ENCODE data around the gene MYL12A.
A peak's percentile ranks its signal among the peaks of the same experiment; 100 is the strongest.

Gene MYL12A

GRCh38 chr18:3235846-3236245, 11.8 kb upstream of the MYL12A start:
- ChIA-PET POLR2A (no interaction called here), CTCF (no interaction called here)
- DNase-seq (ENCODE audit: extremely low spot score) = no peak
- TF ChIP-seq NFRKB (IDR thresholded peaks at IDR 0.05) = no peak

DNA sequence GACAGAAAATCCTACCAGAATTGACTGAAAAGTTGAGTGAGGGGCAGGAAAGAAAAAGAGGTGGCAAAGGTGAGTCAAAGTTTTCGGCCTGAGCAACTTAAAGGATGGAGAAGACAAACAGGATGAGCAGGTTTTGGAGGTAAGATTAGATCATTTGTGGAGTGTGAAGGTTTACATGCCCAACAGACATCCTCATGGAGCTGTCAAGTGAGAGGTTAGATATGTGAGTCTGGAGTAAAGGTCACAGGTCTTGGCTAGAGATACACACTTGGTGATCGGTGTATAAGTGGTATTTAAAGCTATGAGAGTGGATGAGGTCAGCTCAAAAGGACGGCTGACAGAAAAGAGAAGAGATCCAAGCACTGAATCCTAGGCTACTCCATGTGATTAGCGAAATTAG, 11.1 kb upstream of the MYL12A start:
- DNase-seq (ENCODE audit: extremely low spot score) = no peak
- ChIA-PET CTCF (no interaction called here), POLR2A (no interaction called here)
- TF ChIP-seq CTBP1 (IDR thresholded peaks at IDR 0.05; ENCODE audit: borderline replicate concordance) (no peak), HDGF (IDR thresholded peaks at IDR 0.05; ENCODE audit: borderline replicate concordance) (no peak), ELF4 (IDR thresholded peaks at IDR 0.05) (no peak), BHLHE40 (IDR thresholded peaks at IDR 0.05; ENCODE audit: borderline replicate concordance) (no peak), L3MBTL2 (conservative IDR thresholded peaks at IDR 0.05) (no peak), ARNT (IDR thresholded peaks at IDR 0.05) (no peak), SUZ12 (IDR thresholded peaks at IDR 0.05) (no peak), FOXM1 (IDR thresholded peaks at IDR 0.05; ENCODE audit: borderline replicate concordance) (no peak), ZNF384 (IDR thresholded peaks at IDR 0.05) (no peak), NFRKB (IDR thresholded peaks at IDR 0.05) (no peak)

DNA sequence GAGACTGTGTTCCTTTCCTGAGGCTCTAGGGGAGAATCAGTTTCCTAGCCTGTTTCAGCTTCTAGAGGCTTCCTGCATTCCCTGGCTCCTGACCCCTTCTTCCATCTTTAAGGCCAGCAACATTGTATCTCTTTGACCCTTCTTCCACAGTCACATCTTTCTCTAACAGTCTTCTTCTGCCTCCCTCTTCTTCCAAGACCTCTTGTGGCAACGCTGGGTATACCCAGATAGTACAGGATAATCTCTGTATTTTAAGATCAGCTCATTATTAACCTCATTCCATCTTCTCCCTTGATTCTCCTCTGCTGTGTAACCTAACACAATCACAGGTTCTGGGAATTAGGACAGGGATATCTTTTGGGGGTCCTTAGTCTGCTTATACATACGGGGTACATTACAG, 8.9 kb upstream of the MYL12A start:
- POLR2A ChIA-PET = no interaction called here
- DNase-seq (ENCODE audit: extremely low spot score) = no peak
- CTCF ChIA-PET = interaction anchor here (0.6 kb wide), 1 partner anchor 652 kb away, joined by 3 read pairs; no protein-coding TSS in a partner anchor
- TF ChIP-seq LEF1 (IDR thresholded peaks at IDR 0.05; ENCODE audit: borderline replicate concordance) = no peak
- TF ChIP-seq SUZ12 (IDR thresholded peaks at IDR 0.05) = no peak
- no peak for TF ChIP-seq ELF4 (IDR thresholded peaks at IDR 0.05)
- no peak for TF ChIP-seq ZNF384 (IDR thresholded peaks at IDR 0.05)
- TF ChIP-seq, protein P1, sequence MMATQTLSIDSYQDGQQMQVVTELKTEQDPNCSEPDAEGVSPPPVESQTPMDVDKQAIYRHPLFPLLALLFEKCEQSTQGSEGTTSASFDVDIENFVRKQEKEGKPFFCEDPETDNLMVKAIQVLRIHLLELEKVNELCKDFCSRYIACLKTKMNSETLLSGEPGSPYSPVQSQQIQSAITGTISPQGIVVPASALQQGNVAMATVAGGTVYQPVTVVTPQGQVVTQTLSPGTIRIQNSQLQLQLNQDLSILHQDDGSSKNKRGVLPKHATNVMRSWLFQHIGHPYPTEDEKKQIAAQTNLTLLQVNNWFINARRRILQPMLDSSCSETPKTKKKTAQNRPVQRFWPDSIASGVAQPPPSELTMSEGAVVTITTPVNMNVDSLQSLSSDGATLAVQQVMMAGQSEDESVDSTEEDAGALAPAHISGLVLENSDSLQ (IDR thresholded peaks at IDR 0.05) = no peak
- TF ChIP-seq BHLHE40 (IDR thresholded peaks at IDR 0.05; ENCODE audit: borderline replicate concordance) = no peak
- TF ChIP-seq L3MBTL2 (conservative IDR thresholded peaks at IDR 0.05) = no peak
- TF ChIP-seq FOXK2 (IDR thresholded peaks at IDR 0.05) = no peak
- no peak for TF ChIP-seq ARNT (IDR thresholded peaks at IDR 0.05)
- no peak for TF ChIP-seq CTBP1 (IDR thresholded peaks at IDR 0.05; ENCODE audit: borderline replicate concordance)
- TF ChIP-seq HDGF (IDR thresholded peaks at IDR 0.05; ENCODE audit: borderline replicate concordance) = no peak
- no peak for TF ChIP-seq FOXA1 (IDR thresholded peaks at IDR 0.05)
- no peak for TF ChIP-seq TARDBP (IDR thresholded peaks at IDR 0.05)
- TF ChIP-seq FOXM1 (IDR thresholded peaks at IDR 0.05; ENCODE audit: borderline replicate concordance) = no peak
- no peak for TF ChIP-seq NFRKB (IDR thresholded peaks at IDR 0.05)
- no peak for TF ChIP-seq SP1 (IDR thresholded peaks at IDR 0.05)

- CTCF ChIA-PET = interaction anchor here (1.0 kb wide), 1 partner anchor 182 kb away, joined by 3 read pairs; no protein-coding TSS in a partner anchor
- POLR2A ChIA-PET = no interaction called here
- TF ChIP-seq HDGF (IDR thresholded peaks at IDR 0.05; ENCODE audit: borderline replicate concordance) = no peak
- no peak for TF ChIP-seq TARDBP (IDR thresholded peaks at IDR 0.05)
- TF ChIP-seq BHLHE40 (IDR thresholded peaks at IDR 0.05; ENCODE audit: borderline replicate concordance) = no peak
- TF ChIP-seq, protein P1 (IDR thresholded peaks at IDR 0.05) = no peak
- no peak for TF ChIP-seq SP1 (IDR thresholded peaks at IDR 0.05)
- TF ChIP-seq ARNT (IDR thresholded peaks at IDR 0.05) = no peak
- no peak for TF ChIP-seq FOXA1 (IDR thresholded peaks at IDR 0.05)
- no peak for TF ChIP-seq ELF4 (IDR thresholded peaks at IDR 0.05)
- no peak for TF ChIP-seq NFRKB (IDR thresholded peaks at IDR 0.05)
- TF ChIP-seq FOXK2 (IDR thresholded peaks at IDR 0.05) = no peak
- TF ChIP-seq CTBP1 (IDR thresholded peaks at IDR 0.05; ENCODE audit: borderline replicate concordance) = no peak
- TF ChIP-seq LEF1 (IDR thresholded peaks at IDR 0.05; ENCODE audit: borderline replicate concordance) = no peak
- TF ChIP-seq SUZ12 (IDR thresholded peaks at IDR 0.05) = no peak
- TF ChIP-seq ZNF384 (IDR thresholded peaks at IDR 0.05) = no peak
- no peak for TF ChIP-seq FOXM1 (IDR thresholded peaks at IDR 0.05; ENCODE audit: borderline replicate concordance)
- no peak for TF ChIP-seq L3MBTL2 (conservative IDR thresholded peaks at IDR 0.05)
Observed at GRCh38 chr18:3245185-3245564, 2.4 kb upstream of the MYL12A start.

DNA sequence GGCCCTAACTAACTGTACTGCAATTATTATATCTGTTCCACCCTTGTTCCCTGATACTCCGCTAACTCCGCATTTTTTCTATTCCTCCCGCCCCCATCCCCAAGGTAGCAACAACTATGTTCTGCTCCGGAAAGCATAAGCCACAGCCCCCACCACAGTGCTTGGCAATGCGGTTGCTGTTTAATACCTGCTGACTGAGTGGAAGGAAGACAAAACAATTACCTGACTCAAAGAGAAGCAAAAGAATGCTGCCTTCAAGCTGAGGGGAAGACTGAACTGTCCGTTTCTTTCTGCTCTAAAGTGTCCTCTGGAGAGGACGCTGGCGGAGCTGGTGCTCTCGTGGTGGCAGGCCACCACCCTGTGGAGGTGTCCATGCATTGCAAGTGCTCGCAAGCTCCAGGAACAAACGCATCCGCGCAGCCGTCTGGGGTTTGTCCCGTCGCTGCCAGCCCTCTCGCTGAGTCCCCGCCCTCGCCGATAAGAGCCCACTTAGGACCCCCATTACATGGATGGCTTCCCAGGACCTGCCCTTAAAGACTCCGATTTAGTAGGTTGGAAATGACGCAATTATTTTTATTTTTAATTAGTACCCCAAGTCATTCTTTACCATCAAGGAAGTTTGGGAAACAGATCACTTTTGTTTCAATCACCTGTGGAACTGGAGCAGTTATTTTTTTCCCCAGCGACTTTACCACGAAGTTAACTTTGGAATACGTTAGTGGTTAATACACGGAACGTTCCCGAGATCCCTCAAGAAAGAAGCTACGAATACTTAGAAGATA, 1.6 kb upstream of the MYL12A start:
- POLR2A ChIA-PET = interaction anchor here (0.9 kb wide), 1 partner anchor 336 kb away, joined by 3 read pairs; no protein-coding TSS in a partner anchor
- CTCF ChIA-PET = interaction anchor here (0.5 to 1.5 kb wide), 7 partner anchors 54 to 313 kb away, joined by 3 to 4 read pairs (median 3); no protein-coding TSS in a partner anchor
- DNase-seq (ENCODE audit: extremely low spot score) = peak; percentile 64
- TF ChIP-seq TARDBP (IDR thresholded peaks at IDR 0.05) = no peak
- TF ChIP-seq FOXM1 (IDR thresholded peaks at IDR 0.05; ENCODE audit: borderline replicate concordance) = no peak
- no peak for TF ChIP-seq L3MBTL2 (conservative IDR thresholded peaks at IDR 0.05)
- TF ChIP-seq ARNT (IDR thresholded peaks at IDR 0.05) = no peak
- no peak for TF ChIP-seq ZNF384 (IDR thresholded peaks at IDR 0.05)
- no peak for TF ChIP-seq FOXA1 (IDR thresholded peaks at IDR 0.05)
- TF ChIP-seq, protein P1 (IDR thresholded peaks at IDR 0.05) = no peak
- no peak for TF ChIP-seq LEF1 (IDR thresholded peaks at IDR 0.05; ENCODE audit: borderline replicate concordance)
- TF ChIP-seq ELF4 (IDR thresholded peaks at IDR 0.05) = no peak
- no peak for TF ChIP-seq BHLHE40 (IDR thresholded peaks at IDR 0.05; ENCODE audit: borderline replicate concordance)
- TF ChIP-seq CTBP1 (IDR thresholded peaks at IDR 0.05; ENCODE audit: borderline replicate concordance) = no peak
- no peak for TF ChIP-seq NFRKB (IDR thresholded peaks at IDR 0.05)
- no peak for TF ChIP-seq SUZ12 (IDR thresholded peaks at IDR 0.05)
- no peak for TF ChIP-seq SP1 (IDR thresholded peaks at IDR 0.05)
- no peak for TF ChIP-seq HDGF (IDR thresholded peaks at IDR 0.05; ENCODE audit: borderline replicate concordance)
- no peak for TF ChIP-seq FOXK2 (IDR thresholded peaks at IDR 0.05)

More at GRCh38 chr18:3245185-3245564, 2.4 kb upstream of the MYL12A start:
- DNase-seq (ENCODE audit: extremely low spot score) = no peak

Measured in HEK293T (cell line).